OCI-LY3 (cell line): ENCODE data around the gene ERC1.
"Not testable (repeated sequence)": the region's sequence is repeated elsewhere in the genome, so short reads cannot be mapped to it uniquely, and the experiment has no call there.

ENCODE experiments used
- H2AFZ ChIP-seq: fragments of 200-600, 300-600 bp; shearing (Covaris generic); 2 replicates; pipeline ENCODE4 v1.6.0; 2014; ENCODE audit warnings: antibody characterized with exemption, low read depth, low read length
- H3K27ac ChIP-seq: fragments of 200-600, 300-600 bp; sonication (generic); 2 replicates; pipeline ENCODE4 v1.5.1; 2014; ENCODE audit warnings: mild to moderate bottlenecking, low read length, moderate library complexity, mixed read lengths
- H3K27me3 ChIP-seq: fragments of 200-600, 300-600 bp; sonication (generic); 2 replicates; pipeline ENCODE4 v1.6.1; 2014; ENCODE audit warnings: low read depth, low read length, mixed read lengths
- H3K36me3 ChIP-seq: fragments of 200-600, 300-600 bp; sonication (generic); replicated peaks from 2 replicates; pipeline ENCODE3; 2014; ENCODE audit warnings: low read depth, low read length, mixed read lengths
- H3K4me1 ChIP-seq: fragments of 300-600, 200-600 bp; sonication (generic); 2 replicates; pipeline ENCODE4 v1.6.1; 2014; ENCODE audit warnings: low read length, mixed read lengths
- H3K4me2 ChIP-seq: fragments of 200-600, 300-600 bp; sonication (generic); 2 replicates; pipeline ENCODE4 v1.6.1; 2014; ENCODE audit warnings: low read length, mixed read lengths
- H3K4me3 ChIP-seq: fragments of 300-600, 200-600 bp; sonication (generic); 2 replicates; pipeline ENCODE4 v1.5.1; 2014; ENCODE audit warnings: antibody characterized with exemption, mild to moderate bottlenecking, low read length, moderate library complexity
- H3K79me2 ChIP-seq: fragments of 300-600, 200-600 bp; shearing (Covaris generic); 2 replicates; pipeline ENCODE4 v1.6.1; 2014; ENCODE audit warnings: mild to moderate bottlenecking, low read length, mixed read lengths
- H3K9ac ChIP-seq: fragments of 300-600, 200-600 bp; shearing (Covaris generic); 2 replicates; pipeline ENCODE4 v1.6.0; 2014; ENCODE audit warnings: mild to moderate bottlenecking, low read length, moderate library complexity
- H3K9me3 ChIP-seq: fragments of 200-600, 300-600 bp; shearing (Covaris generic); 2 replicates; pipeline ENCODE4 v1.6.1; 2014; ENCODE audit warnings: low read length, mixed read lengths; ENCODE audit not compliant: insufficient read depth
- H4K20me1 ChIP-seq: fragments of 200-600, 300-600 bp; sonication (generic); 2 replicates; pipeline ENCODE4 v1.6.1; 2016; ENCODE audit warnings: low read length, mixed read lengths; ENCODE audit not compliant: insufficient read depth
- CTCF ChIP-seq: fragments of 200-600, 300-600 bp; sonication (generic); IDR thresholded peaks from 2 replicates; pipeline ENCODE4 v1.5.1; 2014; ENCODE audit warnings: antibody characterized with exemption, low read length, low read depth
- EZH2phosphoT487 ChIP-seq: fragments of 200-600 bp; shearing (Covaris generic); IDR thresholded peaks from 2 replicates; pipeline ENCODE4 v1.6.1; 2018; ENCODE audit warnings: antibody characterized with exemption, mixed run types, low read depth

ERC1 gene

DNA sequence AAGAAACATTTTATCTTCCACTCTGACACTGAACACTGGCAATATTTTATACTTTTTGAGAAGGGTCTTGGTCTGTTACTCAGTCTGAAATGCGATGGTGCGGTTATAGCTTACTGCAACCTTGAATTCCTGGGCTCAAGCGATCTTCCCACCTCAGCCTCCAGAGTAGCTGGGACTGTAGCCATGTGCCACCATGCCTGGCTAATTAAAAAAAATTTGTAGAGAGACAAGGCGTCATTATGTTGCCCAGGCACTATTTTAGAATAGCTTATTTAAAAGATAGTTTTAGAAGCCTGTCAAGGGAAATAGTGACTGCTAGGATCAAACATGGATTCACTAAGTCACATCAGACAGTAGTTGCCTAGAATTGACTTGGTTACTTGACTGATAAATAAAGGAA lies 5.9 kb downstream of the ERC1 start:
- Histone ChIP-seq H3K4me2 (no peak overlapping the region), H3K4me1 (peaks cover 23% of the 10 kb centered on the region), H4K20me1 (peaks cover 12% of the 10 kb centered on the region), H3K9me3 (no peaks in the 10 kb centered on the region), H2AFZ (no peak overlapping the region), H3K4me3 (no peak overlapping the region), H3K36me3 (peaks cover 7% of the 10 kb centered on the region), H3K79me2 (peaks cover 37% of the 10 kb centered on the region), H3K9ac (no peak overlapping the region), H3K27me3 (no peaks in the 10 kb centered on the region), H3K27ac (no peak overlapping the region)
- TF ChIP-seq CTCF, result no peak
- TF ChIP-seq EZH2phosphoT487, result no peak

- Histone ChIP-seq H4K20me1 (peaks cover 12% of the 10 kb centered on the region), H3K4me3 (no peak overlapping the region)
These were observed 6.5 kb downstream of the ERC1 start for GRCh38 chr12:997505-997904.

DNA sequence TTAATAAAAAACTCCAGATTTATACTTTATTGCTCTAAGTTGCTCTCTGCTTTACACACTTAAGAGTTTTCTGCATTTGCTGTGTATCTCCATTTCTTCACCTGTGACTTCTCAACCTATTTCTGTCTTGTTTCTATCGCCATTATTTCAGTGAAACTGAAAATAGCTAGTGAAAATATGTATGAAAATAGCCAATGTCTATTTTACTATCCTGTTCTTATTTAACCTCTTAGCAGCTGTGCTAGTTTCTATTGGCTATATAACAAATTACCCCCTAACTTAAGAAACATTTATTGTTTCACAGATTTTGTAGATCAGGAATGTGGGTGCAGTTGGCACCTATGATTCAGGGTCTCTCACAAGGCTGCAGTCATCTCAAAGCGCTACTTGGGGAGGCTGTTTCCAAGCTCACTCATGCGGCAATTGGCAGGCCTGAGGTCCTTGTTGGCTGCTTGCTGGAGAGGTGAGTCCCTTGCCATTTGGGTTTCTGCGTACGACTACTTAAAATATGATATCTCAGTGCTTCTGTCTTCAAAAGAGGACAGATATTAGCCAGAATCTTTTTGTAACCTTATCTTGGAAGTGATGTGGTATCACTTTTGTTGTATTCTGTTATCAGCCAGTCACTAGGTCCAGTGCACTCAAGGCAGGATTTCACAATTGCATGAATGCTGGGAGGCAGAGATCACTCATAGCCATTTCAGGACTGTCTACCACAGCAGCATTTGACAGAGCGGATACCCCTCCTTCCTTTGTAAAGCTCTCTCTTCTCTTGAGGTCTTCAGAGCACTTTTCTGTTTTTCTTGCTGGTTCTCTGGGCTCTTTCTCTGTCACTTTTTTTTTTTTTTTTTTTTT lies 7.2 kb downstream of the ERC1 start:
- peaks cover 7% of the 10 kb centered on the region for H3K36me3 ChIP-seq
- peaks cover 25% of the 10 kb centered on the region for H3K79me2 ChIP-seq
- no peak overlapping the region for H3K27ac ChIP-seq
- H3K4me3 ChIP-seq, result no peak overlapping the region
- H3K27me3 ChIP-seq, result no peaks in the 10 kb centered on the region
- H3K4me2 ChIP-seq, result peak overlapping the region; percentile 37
- H2AFZ ChIP-seq, result no peak overlapping the region
- H4K20me1 ChIP-seq, result peaks cover 12% of the 10 kb centered on the region
- TF ChIP-seq CTCF (no peak), EZH2phosphoT487 (no peak)
- H3K9me3 ChIP-seq, result no peaks in the 10 kb centered on the region
- H3K4me1 ChIP-seq, result peaks cover 13% of the 10 kb centered on the region
- H3K9ac ChIP-seq, result no peak overlapping the region

More at GRCh38 chr12:997505-997904, 6.5 kb downstream of the ERC1 start:
- H3K4me2 ChIP-seq, result 0 out of 2 replicates have a peak overlapping the region, but pooled peaks have one; percentile 37
- TF ChIP-seq EZH2phosphoT487 (no peak), CTCF (no peak)
- no peaks in the 10 kb centered on the region for H3K9me3 ChIP-seq
- no peak overlapping the region for H3K27ac ChIP-seq
- H2AFZ ChIP-seq, result no peak overlapping the region
- no peaks in the 10 kb centered on the region for H3K27me3 ChIP-seq
- peaks cover 7% of the 10 kb centered on the region for H3K36me3 ChIP-seq
- H3K9ac ChIP-seq, result no peak overlapping the region
- H3K4me1 ChIP-seq, result peaks cover 17% of the 10 kb centered on the region
- H3K79me2 ChIP-seq, result peaks cover 30% of the 10 kb centered on the region

DNA sequence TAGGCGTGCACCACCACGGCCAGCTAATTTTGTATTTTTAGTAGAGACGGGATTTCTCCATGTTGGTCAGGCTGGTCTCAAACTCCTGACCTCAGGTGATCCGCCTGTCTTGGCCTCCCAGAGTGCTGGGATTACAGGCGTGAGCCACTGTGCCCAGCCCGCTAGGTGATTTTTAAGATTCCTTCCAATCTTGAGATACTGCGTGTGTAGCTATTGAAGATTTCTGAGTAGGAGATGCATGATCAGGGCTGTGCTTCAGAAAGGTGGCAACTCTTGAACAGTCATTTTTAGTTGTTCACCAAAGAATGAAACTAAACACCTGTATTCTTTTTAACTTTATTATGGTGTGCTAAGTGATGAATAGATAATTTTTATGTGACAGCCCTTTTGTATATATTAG lies 8.7 kb downstream of the ERC1 start:
- peaks cover 20% of the 10 kb centered on the region for H3K79me2 ChIP-seq
- H3K4me2 ChIP-seq, H3K27me3 ChIP-seq, H3K9me3 ChIP-seq, H3K9ac ChIP-seq, H3K36me3 ChIP-seq, H3K4me3 ChIP-seq, H2AFZ ChIP-seq, H3K27ac ChIP-seq: not testable (repeated sequence)
- H4K20me1 ChIP-seq, result peaks cover 20% of the 10 kb centered on the region
- H3K4me1 ChIP-seq, result peaks cover 13% of the 10 kb centered on the region
